ENCODE measurements around the gene ZCCHC17.
A peak's percentile ranks its signal among the peaks of the same experiment; 100 is the strongest.

ZCCHC17 gene

DNA sequence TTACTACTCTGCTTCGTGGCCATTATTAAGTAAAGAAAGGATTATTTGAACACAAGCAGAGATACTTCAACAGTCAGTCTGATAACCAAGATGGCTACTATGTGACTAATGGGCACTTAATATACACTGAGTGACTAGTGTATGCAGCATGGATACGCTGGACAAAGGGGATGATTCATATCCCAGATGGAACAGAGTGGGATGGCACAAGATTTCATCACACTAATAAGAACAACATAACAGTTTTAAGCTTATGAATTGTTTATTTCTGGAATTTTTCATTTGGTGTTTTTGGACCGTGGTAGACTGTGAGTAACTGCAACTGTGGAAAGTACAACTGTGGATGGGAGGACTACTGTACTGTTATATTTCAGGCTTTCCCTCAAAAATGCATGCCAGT lies 9.4 kb downstream of the ZCCHC17 start:
- DNase-seq (ENCODE audit: low spot score), result no peak

DNA sequence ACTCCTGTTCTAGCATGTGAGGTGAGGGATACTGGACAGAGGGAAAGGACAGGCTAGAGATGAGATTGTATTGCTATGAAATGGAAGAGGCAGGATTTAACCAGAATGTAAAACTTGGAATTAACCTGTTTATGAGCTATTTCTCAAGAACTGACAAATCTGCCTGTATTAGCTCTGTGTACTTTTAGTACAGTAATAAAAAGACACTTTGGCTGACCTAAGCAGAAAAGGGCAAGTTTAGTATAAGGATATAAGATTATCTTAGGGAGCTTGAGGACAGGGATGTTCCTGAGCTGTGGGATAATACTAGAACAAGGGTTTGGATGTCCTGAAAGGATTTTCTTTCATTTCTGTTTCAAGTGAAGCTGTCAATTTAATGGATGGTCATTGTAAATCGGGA lies 11.2 kb downstream of the ZCCHC17 start:
- no peak for DNase-seq (ENCODE audit: low spot score)

DNA sequence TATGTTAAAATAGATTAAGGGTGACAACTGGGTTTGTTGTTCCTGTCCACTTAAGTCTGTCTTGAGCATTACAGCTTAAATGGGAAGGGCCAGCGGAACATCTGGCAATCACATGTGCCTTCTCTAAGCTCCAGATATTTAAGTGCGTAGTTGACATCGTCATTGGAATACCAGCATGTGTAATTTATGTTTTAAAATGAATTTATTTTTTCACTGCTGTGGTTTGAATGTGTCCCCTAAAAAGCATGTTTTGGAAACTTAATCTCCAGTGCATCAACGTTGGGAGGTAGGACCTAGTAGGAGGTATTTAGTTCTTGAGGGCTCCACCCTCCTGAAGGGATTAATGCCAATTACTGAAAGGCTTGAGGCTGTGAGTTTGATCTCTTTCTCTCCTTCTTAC lies 13.4 kb downstream of the ZCCHC17 start:
- DNase-seq (ENCODE audit: low spot score), result no peak

DNA sequence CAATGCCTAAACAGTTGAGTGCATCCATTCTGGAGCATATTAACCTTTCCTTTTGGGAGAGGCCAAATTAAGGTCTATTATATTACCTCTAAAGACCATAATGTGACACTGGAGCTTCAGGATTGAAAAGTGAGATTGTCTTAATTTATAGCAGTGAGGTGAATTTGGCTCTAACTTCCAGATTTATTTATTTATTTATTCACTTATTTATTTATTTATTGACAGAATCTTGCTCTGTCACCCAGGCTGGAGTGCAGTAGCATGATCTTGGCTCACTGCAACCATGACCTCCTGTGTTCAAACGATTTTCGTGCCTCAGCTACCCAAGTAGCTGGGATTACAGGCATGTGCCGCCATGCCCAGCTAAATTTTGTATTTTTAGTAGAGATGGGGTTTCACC lies 19.1 kb downstream of the ZCCHC17 start:
- DNase-seq (ENCODE audit: low spot score), result no peak

DNA sequence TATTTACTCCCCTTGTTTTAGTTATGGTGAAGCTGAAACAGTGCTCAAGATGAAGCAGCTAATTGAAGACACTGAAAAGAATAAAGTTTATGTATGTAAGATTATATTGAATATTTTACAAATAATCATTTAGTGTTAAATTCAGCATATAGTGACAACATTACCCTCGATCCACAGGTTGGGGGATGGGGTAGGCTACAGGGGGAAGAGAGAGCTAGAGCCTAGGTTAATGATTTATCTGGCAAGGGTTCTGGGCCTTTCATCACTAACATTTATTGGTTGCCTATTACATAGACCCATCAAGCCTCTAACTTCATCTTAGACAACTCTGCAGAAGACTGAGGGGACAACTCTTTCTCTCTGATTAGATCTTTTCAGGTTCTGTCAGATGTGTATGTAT lies 21.3 kb downstream of the ZCCHC17 start:
- no peak for DNase-seq (ENCODE audit: low spot score)

DNA sequence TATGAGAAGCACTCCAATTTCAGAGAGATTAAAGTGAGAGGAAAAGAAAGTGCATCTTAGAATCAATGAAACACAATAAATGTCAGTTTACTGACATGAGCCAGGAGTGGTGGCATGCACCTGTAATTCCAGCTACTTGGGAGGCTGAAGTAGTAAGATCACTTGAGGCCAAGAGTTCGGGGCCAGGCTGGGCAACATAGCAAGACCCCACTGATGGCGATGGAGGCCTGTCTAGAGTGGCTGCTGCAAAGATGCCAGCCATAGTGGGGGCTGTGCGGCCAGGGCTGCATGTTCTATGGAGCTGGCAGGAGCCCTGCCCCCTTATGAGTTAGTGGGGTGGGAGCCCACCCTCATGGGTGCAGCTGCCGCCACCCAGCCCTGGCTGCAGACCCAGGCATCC lies 27.3 kb downstream of the ZCCHC17 start:
- DNase-seq (ENCODE audit: low spot score), result no peak

DNA sequence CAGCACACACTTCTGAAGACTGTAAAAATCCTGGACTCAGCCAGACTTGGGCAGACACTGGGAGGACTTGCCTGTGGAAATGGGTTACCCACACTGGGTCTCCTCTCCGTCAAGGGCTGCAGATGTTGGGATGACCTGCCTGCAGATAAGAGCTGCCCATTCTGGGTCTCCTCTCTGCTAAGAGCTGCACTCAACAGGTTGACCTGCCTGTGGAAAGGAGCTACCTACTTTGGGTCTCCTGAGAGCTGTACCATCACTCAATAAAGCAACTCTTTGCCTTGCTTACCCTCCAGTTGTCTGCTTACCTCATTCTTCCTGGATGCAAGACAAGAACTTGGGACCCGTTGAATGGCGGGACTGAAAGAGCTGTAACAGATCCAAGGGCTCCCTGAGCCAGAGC lies 28.2 kb downstream of the ZCCHC17 start:
- no peak for DNase-seq (ENCODE audit: low spot score)

GRCh38 chr1:31326461-31326860 lies 29.6 kb downstream of the ZCCHC17 start:
- DNase-seq (ENCODE audit: low spot score), result no peak

DNA sequence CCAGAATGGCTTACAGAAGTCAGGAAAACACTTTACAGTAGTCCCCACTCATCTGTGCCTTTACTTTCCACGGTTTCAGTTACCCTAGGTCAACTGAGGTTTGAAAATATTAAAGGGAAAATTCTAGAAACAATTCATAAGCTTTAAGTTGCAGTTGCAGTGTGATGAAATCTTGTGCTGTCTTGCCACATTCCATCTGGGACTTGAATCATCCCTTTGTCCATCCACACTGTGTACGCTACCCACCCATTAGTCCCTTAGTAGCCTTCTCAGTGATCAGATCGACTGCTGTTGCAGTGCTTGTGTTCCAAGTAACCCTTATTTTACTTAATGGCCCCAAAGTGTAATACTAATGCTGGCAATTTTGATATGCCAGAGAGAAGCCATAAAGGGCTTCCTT lies 30.5 kb downstream of the ZCCHC17 start:
- DNase-seq (ENCODE audit: low spot score), result no peak

DNA sequence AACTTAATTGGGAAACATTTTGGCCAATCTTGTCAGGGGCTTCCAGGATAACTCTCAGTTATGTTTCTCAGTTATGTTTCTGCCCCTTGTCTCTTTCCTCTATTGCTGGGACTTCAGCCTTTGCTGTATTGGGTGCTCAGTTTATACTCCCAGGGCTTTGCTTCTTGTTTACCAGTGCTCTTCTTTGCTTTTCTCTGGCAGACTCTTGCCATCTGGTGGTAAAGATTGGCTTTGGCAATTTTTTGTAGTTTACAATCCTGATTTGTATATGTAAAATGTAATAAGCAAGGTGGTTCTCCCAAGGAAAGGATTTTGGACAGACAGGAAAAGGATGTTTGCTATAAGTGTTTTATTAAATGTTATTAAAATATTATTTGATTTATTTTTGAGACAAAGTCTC lies 38.2 kb downstream of the ZCCHC17 start:
- DNase-seq (ENCODE audit: low spot score), result peak; percentile 33

- no peak for DNase-seq (ENCODE audit: low spot score)
These were observed 40.0 kb downstream of the ZCCHC17 start for GRCh38 chr1:31336687-31337467.

- DNase-seq (ENCODE audit: low spot score), result no peak
These were observed 47.7 kb downstream of the ZCCHC17 start for GRCh38 chr1:31344503-31344902.

GRCh38 chr1:31345635-31346034 lies 48.8 kb downstream of the ZCCHC17 start:
- DNase-seq (ENCODE audit: low spot score), result no peak

DNA sequence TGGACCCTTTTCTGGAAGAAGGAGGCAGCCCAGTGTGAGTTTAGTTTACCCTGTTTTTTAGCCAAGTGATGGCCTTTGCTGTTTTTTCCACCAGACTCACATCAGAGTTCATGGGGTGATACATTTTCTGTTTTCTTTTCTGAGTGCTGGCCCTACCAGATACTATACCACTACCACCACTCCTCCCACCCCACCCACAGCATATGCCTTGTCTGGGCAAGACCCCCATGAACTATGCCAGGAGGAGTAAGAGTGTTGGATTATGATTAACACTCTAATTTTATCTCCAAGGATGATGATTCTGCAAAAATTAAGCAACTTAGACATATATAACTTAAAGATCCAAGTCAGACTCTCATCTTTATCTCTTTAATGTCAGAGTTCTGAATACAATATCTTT lies 50.0 kb downstream of the ZCCHC17 start:
- DNase-seq (ENCODE audit: low spot score), result no peak

DNA sequence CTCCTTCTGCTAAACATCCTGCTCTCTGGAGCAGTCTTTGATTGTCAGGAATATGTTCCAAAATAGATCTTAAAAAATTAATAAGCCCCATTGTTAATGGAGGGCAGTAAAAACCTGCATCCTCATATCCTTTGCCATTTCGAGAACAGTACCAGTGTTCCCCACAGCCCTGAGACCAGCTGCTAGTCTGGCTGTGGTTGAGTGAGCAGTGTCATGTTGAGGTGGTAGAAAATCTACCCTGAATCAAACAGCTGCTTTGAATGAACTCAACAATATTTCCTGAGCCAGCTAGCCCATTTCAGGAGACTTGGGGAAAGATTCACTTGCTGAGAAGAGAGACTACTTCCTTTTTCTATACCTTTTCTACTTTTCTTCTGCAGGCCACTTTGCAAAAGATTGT lies 51.6 kb downstream of the ZCCHC17 start:
- DNase-seq (ENCODE audit: low spot score), result no peak

DNA sequence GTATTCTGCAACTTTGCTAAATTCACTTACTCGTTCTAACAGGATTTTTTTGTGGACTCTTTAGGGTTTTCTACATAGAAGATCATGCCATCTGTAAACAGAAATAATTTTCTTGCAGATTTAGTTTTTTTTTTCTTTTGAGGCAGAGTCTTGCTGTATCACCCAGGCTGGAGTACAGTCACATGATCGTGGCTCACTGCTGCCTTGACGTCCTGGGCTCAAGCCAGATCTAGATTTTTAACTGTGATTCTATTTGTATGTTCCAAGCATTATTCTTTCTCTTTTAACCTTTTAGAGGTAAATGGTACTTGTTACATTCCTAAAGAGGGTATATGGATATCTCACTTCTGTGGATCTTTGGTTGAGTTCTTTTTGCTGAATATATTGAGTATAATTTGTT lies 57.5 kb downstream of the ZCCHC17 start:
- DNase-seq (ENCODE audit: low spot score), result no peak

GRCh38 chr1:31356427-31356826 lies 59.6 kb downstream of the ZCCHC17 start:
- DNase-seq (ENCODE audit: low spot score), result no peak

DNA sequence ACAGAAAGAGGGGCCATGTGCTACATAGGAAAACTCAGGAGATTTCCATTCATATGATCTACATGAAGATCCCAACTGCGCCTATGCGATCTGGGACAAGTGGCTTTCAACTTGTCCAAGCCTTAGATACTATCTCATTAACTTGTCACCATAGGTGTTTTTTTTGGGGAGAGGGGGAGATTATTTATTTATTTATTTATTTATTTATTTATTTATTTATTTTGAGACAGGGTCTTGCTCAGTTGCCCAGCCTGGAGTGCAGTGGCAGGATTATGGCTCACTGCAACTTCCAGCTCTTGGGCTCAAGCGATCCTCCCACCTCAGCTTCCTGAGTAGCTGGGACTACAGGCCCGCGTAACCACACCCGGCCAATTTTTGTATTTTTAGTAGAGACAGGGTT lies 64.8 kb downstream of the ZCCHC17 start:
- DNase-seq (ENCODE audit: low spot score), result no peak

DNA sequence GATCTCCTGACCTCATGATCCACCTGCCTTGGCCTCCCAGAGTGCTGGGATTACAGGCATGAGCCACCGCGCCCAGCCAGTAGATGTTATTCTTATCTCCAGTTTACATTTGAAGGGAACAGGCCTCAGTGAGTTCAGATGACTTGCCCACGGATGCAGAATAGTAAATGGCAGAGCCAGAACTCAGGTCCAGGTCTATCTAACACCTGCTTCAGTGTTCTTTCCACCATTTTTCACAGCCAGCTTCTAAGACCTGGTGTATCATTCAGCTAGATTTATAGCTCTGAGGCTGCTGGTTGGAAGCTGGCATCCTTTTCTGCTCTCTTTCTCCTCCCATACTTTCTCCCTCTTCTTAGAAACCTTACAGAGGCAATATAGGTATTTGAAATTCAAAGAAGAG lies 65.2 kb downstream of the ZCCHC17 start:
- DNase-seq (ENCODE audit: low spot score), result no peak

DNA sequence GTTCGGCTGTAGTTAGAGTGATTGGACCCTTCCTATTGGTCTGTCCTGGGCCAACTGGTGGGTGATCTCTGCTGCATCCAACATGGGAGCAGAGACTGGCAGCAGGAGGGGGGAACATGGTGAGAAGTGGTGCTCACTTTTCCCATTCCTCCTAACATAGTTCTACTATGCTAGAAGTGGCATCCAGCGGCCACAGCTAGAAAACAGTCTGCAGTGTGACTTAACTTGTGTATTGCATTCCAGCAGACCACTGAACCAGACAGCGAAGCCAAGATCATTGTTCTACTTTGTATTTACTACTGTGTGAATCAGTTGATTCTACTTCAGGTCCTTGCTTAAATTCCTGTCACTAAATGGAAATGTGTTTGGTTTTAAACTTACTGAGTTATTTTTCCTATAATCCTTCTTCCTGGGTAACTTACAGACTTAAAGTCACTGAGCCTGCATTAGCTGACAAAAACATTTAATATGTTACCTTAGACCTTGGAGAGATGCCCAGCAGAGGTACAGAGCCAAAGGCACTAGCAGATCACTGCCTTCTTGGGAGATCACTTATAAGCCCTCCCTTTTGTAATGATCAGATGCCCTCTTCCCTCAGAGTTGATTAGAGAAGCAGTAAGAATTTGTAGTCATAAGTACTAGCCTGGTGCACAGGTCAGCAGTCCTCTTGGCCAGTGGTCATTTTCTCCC lies 67.9 kb downstream of the ZCCHC17 start:
- no peak for DNase-seq (ENCODE audit: low spot score)

DNA sequence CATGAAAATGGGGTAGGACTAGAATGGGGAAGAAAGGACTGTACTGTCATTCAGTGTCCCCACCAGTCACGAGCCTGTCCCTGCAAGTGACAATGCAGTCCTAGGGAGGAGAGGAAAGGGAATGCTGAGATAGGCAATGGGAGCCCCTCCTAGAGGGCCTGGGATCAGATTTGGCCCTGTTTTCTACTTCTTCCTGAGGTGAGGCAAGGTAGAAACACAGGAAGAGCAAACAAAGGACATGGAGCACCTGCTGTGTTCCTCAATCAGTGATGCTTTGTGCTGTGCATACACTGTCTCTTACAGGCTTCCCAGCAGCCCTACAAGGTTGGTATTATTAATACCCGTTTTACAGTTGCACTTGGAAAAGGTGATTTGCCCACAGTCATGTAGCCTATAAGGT lies 70.0 kb downstream of the ZCCHC17 start:
- DNase-seq (ENCODE audit: low spot score), result no peak

GRCh38 chr1:31368611-31369107 lies 71.8 kb downstream of the ZCCHC17 start:
- DNase-seq (ENCODE audit: low spot score), result no peak

- no peak for DNase-seq (ENCODE audit: low spot score)
These were observed 73.2 kb downstream of the ZCCHC17 start for GRCh38 chr1:31370021-31370420.

- no peak for DNase-seq (ENCODE audit: low spot score)
These were observed 73.7 kb downstream of the ZCCHC17 start for GRCh38 chr1:31370565-31370964.
